Stimulated activated CD4-positive, alpha-beta T cell treated with anti-CD3 and anti-CD28 coated beads, Interleukin-12 subunit alpha, Interleukin-12 subunit beta, amount 100 ng/mL, for 4 hours (primary cell): Measurements from ENCODE around the gene CAST.

Experiments used
- DNase-seq: peaks from one replicate; pipeline ENCODE4 v3.0.0-alpha.2; 2020

Gene CAST

GRCh38 chr5:96750110-96750822 lies 88.1 kb downstream of the CAST start:
- no peak for DNase-seq

- no peak for DNase-seq
These were observed 89.3 kb downstream of the CAST start for GRCh38 chr5:96751203-96752169.

GRCh38 chr5:96752341-96753016 lies 90.3 kb downstream of the CAST start:
- no peak for DNase-seq

- DNase-seq = no peak
These were observed 90.8 kb downstream of the CAST start for GRCh38 chr5:96753017-96753397.

- DNase-seq = no peak
These were observed 91.7 kb downstream of the CAST start for GRCh38 chr5:96753848-96754247.

GRCh38 chr5:96755851-96756250 lies 93.7 kb downstream of the CAST start:
- DNase-seq = no peak

- no peak for DNase-seq
These were observed 94.8 kb downstream of the CAST start for GRCh38 chr5:96756985-96757384.

- DNase-seq = no peak
These were observed 96.4 kb downstream of the CAST start for GRCh38 chr5:96758621-96759020.

- no peak for DNase-seq
These were observed 99.4 kb downstream of the CAST start for GRCh38 chr5:96761618-96762017.

- no peak for DNase-seq
These were observed 100.8 kb downstream of the CAST start for GRCh38 chr5:96763026-96763425.

GRCh38 chr5:96765043-96765442 lies 102.9 kb downstream of the CAST start:
- no peak for DNase-seq

- DNase-seq = no peak
These were observed 106.6 kb downstream of the CAST start for GRCh38 chr5:96768708-96769251.

GRCh38 chr5:96771395-96771794 lies 109.2 kb downstream of the CAST start:
- no peak for DNase-seq

GRCh38 chr5:96772111-96772510 lies 109.9 kb downstream of the CAST start:
- no peak for DNase-seq

- DNase-seq = no peak
These were observed 110.4 kb downstream of the CAST start for GRCh38 chr5:96772542-96772941.

- no peak for DNase-seq
These were observed 112.9 kb downstream of the CAST start for GRCh38 chr5:96775050-96775449.

- DNase-seq = no peak
These were observed 113.5 kb downstream of the CAST start for GRCh38 chr5:96775689-96776088.

- DNase-seq = no peak
These were observed 114.4 kb downstream of the CAST start for GRCh38 chr5:96776621-96777020.

- DNase-seq = no peak
These were observed 116.2 kb downstream of the CAST start for GRCh38 chr5:96778409-96778808.

GRCh38 chr5:96780626-96781025 lies 118.5 kb downstream of the CAST start:
- no peak for DNase-seq

GRCh38 chr5:96781031-96781971 lies 119.1 kb downstream of the CAST start:
- DNase-seq = no peak

- no peak for DNase-seq
These were observed 121.2 kb downstream of the CAST start for GRCh38 chr5:96783326-96783725.
